Stimulated activated CD8-positive, alpha-beta memory T cell treated with anti-CD3 and anti-CD28 coated beads, Interleukin-12 subunit alpha, Interleukin-12 subunit beta, amount 100 ng/mL, for 24 hours (primary cell): Measurements from ENCODE around the gene NBPF1.
"Not testable (repeated sequence)": the region's sequence is repeated elsewhere in the genome, so short reads cannot be mapped to it uniquely, and the experiment has no call there.

Experiments
- DNase-seq: peaks from one replicate; pipeline ENCODE4 v3.0.0-alpha.2; 2020; ENCODE audit errors: extremely low read depth

The NBPF1 gene

GRCh38 chr1:16605532-16606505 lies 7.5 kb downstream of the NBPF1 start:
- no peak for DNase-seq

- DNase-seq = no peak
Observed at GRCh38 chr1:16605213-16605525, 8.2 kb downstream of the NBPF1 start.

GRCh38 chr1:16604514-16605212 lies 8.7 kb downstream of the NBPF1 start:
- DNase-seq = not testable (repeated sequence)

- not testable (repeated sequence) for DNase-seq
Observed at GRCh38 chr1:16603623-16604022, 9.7 kb downstream of the NBPF1 start.

- DNase-seq = not testable (repeated sequence)
Observed at GRCh38 chr1:16602336-16603011, 10.9 kb downstream of the NBPF1 start.

- not testable (repeated sequence) for DNase-seq
Observed at GRCh38 chr1:16600855-16601786, 12.2 kb downstream of the NBPF1 start.

- DNase-seq = not testable (repeated sequence)
Observed at GRCh38 chr1:16599326-16599725, 14.0 kb downstream of the NBPF1 start.

- DNase-seq = not testable (repeated sequence)
Observed at GRCh38 chr1:16595216-16595615, 18.1 kb downstream of the NBPF1 start.

GRCh38 chr1:16591845-16592244 lies 21.5 kb downstream of the NBPF1 start:
- DNase-seq = not testable (repeated sequence)

- not testable (repeated sequence) for DNase-seq
Observed at GRCh38 chr1:16588081-16588480, 25.3 kb downstream of the NBPF1 start.

- not testable (repeated sequence) for DNase-seq
Observed at GRCh38 chr1:16587639-16588038, 25.7 kb downstream of the NBPF1 start.

- not testable (repeated sequence) for DNase-seq
Observed at GRCh38 chr1:16565324-16565723, 48.0 kb downstream of the NBPF1 start.

GRCh38 chr1:16561035-16561434 lies 52.3 kb downstream of the NBPF1 start:
- not testable (repeated sequence) for DNase-seq

- not testable (repeated sequence) for DNase-seq
Observed at GRCh38 chr1:16560498-16560897, 52.9 kb downstream of the NBPF1 start.

- not testable (repeated sequence) for DNase-seq
Observed at GRCh38 chr1:16559688-16560087, 53.7 kb downstream of the NBPF1 start.

- not testable (repeated sequence) for DNase-seq
Observed at GRCh38 chr1:16557034-16557433, 56.3 kb downstream of the NBPF1 start.

GRCh38 chr1:16553244-16553643 lies 60.1 kb downstream of the NBPF1 start:
- DNase-seq = not testable (repeated sequence)

- not testable (repeated sequence) for DNase-seq
Observed at GRCh38 chr1:16550212-16550918, 63.0 kb downstream of the NBPF1 start.

- DNase-seq = not testable (repeated sequence)
Observed at GRCh38 chr1:16549545-16549944, 63.8 kb downstream of the NBPF1 start.

- DNase-seq = not testable (repeated sequence)
Observed at GRCh38 chr1:16547502-16548241, 65.7 kb downstream of the NBPF1 start.
